Activated B cell treated with CpG ODN at 0.5 μM for 24 hours (primary cell): Measurements from ENCODE around the gene EPO. TPM values are rescaled to one million over a fixed set of nuclear protein-coding genes. Genes with fewer than 3 reads are reported as not detected.
A peak's percentile ranks its signal among the peaks of the same experiment; 100 is the strongest.

ENCODE experiments used
- ATAC-seq: fragments of 200-7000 bp; cut with Tn5 transposase; one replicate; pipeline ENCODE4 v1.10.0; 2021; ENCODE audit warnings: low read depth, mild to moderate bottlenecking, moderate library complexity
- CTCF ChIA-PET: fragments of 350-600 bp; sonication (Branson Sonifier 250); formaldehyde crosslinking; loops from one replicate; lab custom pipeline; 2021; ENCODE audit warnings: antibody characterized with exemption; lab: Charles Lee
- POLR2A ChIA-PET: fragments of 350-600 bp; sonication (Branson Sonifier 250); formaldehyde crosslinking; loops from one replicate; lab custom pipeline; 2021; ENCODE audit warnings: antibody characterized with exemption; lab: Charles Lee
- DNase-seq: peaks from one replicate; pipeline ENCODE4 v3.0.0; 2022
- H3K27ac Mint-ChIP-seq: one replicate; pipeline ENCODE4 v1.8.0; 2020; ENCODE audit warnings: mixed read lengths
- H3K27me3 Mint-ChIP-seq: one replicate; pipeline ENCODE4 v1.8.0; 2021; ENCODE audit warnings: mixed read lengths
- H3K36me3 Mint-ChIP-seq: one replicate; pipeline ENCODE4 v1.8.0; 2021; ENCODE audit warnings: low read depth, mixed read lengths
- H3K4me1 Mint-ChIP-seq: one replicate; pipeline ENCODE4 v1.8.0; 2021; ENCODE audit warnings: mixed read lengths
- H3K4me3 Mint-ChIP-seq: one replicate; pipeline ENCODE4 v1.8.0; 2020; ENCODE audit warnings: mild to moderate bottlenecking, mixed read lengths
- H3K9me3 Mint-ChIP-seq: one replicate; pipeline ENCODE4 v1.8.0; 2020; ENCODE audit warnings: mixed read lengths
- CTCF ChIP-seq: fragments of 200-600 bp; IDR thresholded peaks from one replicate; pipeline ENCODE4 v1.8.0; 2022; ENCODE audit warnings: antibody characterized with exemption, mild to moderate bottlenecking
- intact Hi-C: fragments of 100-400 bp; cut with micrococcal nuclease; formaldehyde crosslinking; loops from one replicate; pipeline ENCODE4 v1.15.1; 2024
- total RNA-seq: library from RNA; stranded (reverse); gene quantifications from 2 replicates; pipeline ENCODE4 v1.2.3, GENCODE V29; 2022

The EPO gene
- total RNA-seq, 1 donor from 2014 or later = not detected

DNA sequence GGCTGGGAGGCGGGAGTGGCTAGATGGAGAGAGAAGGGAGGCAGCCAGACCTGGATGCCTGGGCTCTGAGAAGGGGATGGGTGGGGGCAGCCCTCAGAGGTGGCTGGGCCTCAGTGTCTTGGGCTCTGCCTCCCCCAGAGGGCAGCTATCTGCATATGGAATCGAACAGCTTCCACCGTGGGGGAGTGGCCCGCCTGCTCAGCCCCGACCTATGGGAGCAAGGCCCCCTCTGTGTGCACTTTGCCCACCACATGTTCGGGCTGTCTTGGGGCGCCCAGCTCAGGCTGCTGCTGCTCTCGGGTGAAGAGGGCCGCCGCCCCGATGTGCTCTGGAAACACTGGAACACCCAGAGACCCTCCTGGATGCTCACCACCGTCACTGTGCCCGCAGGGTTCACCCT, 16.4 kb downstream of the EPO start:
- Mint-ChIP-seq H3K36me3 (no peaks in the 10 kb centered on the region), H3K4me3 (no peak overlapping the region), H3K27me3 (peaks cover 4% of the 10 kb centered on the region), H3K9me3 (no peaks in the 10 kb centered on the region), H3K27ac (no peak overlapping the region), H3K4me1 (peaks cover 14% of the 10 kb centered on the region)
- intact Hi-C loops = no loop called here
- POLR2A ChIA-PET = no interaction called here
- CTCF ChIA-PET = no interaction called here
- no peak for DNase-seq
- TF ChIP-seq CTCF = no peak
- no peak for ATAC-seq

GRCh38 chr7:100739934-100740333, 19.7 kb downstream of the EPO start:
- no peaks in the 10 kb centered on the region for H3K27me3 Mint-ChIP-seq
- POLR2A ChIA-PET = no interaction called here
- intact Hi-C loops = no loop called here
- H3K27ac Mint-ChIP-seq = no peak overlapping the region
- H3K9me3 Mint-ChIP-seq = no peaks in the 10 kb centered on the region
- ATAC-seq = no peak
- H3K4me3 Mint-ChIP-seq = no peak overlapping the region
- no peaks in the 10 kb centered on the region for H3K36me3 Mint-ChIP-seq
- DNase-seq = no peak
- no peaks in the 10 kb centered on the region for H3K4me1 Mint-ChIP-seq
- no peak for TF ChIP-seq CTCF
- CTCF ChIA-PET = no interaction called here

GRCh38 chr7:100744605-100745004, 24.3 kb downstream of the EPO start:
- TF ChIP-seq CTCF = no peak
- Mint-ChIP-seq H3K4me3 (peak overlapping the region; percentile 90), H3K36me3 (peaks cover 2% of the 10 kb centered on the region), H3K4me1 (peaks cover 4% of the 10 kb centered on the region), H3K27me3 (peaks cover 10% of the 10 kb centered on the region), H3K9me3 (no peaks in the 10 kb centered on the region), H3K27ac (no peak overlapping the region)
- CTCF ChIA-PET = no interaction called here
- intact Hi-C loops = loop anchor here (5.0 kb wide), 1 partner anchor 43 kb away; no protein-coding TSS in a partner anchor
- ATAC-seq = no peak
- POLR2A ChIA-PET = interaction anchor here (0.9 to 1.5 kb wide), 2 partner anchors 39 to 59 kb away, joined by 5 to 6 read pairs; partner anchors contain the start of gene POP7
- no peak for DNase-seq

DNA sequence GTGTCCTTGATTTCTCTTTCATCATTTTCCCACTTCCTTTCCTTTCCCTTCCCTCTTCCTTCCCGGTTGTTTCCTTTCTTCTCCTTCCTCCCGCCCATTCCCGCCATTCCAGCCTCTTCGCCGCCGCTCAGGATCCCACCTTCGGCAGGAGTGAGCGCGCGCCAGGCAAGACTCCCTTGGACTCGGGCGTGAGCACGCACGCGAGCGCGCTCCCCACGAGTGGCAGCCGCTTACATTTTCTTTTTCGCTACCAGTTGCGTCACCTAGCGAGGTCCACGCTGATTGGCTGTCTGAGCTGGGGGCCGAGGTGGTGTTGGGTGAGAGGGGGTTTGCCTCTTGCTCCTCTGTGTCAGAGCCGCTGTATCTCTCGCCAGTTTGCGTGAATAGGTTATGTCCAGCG, 24.9 kb downstream of the EPO start:
- ATAC-seq = peak; percentile 98
- H3K27ac Mint-ChIP-seq = peak overlapping the region; percentile 87
- ChIA-PET CTCF (no interaction called here), POLR2A (interaction anchor here (0.7 to 1.5 kb wide), 4 partner anchors 9 to 107 kb away, joined by 3 to 6 read pairs (median 5); partner anchors contain the start of genes POP7 and SLC12A9)
- peak overlapping the region; percentile 90 for H3K4me3 Mint-ChIP-seq
- intact Hi-C loops = loop anchor here (5.0 kb wide), 1 partner anchor 42 kb away; no protein-coding TSS in a partner anchor
- H3K4me1 Mint-ChIP-seq = peaks cover 4% of the 10 kb centered on the region
- TF ChIP-seq CTCF = no peak
- H3K27me3 Mint-ChIP-seq = peaks cover 10% of the 10 kb centered on the region
- no peaks in the 10 kb centered on the region for H3K9me3 Mint-ChIP-seq
- peak; percentile 45 for DNase-seq
- H3K36me3 Mint-ChIP-seq = peaks cover 2% of the 10 kb centered on the region

DNA sequence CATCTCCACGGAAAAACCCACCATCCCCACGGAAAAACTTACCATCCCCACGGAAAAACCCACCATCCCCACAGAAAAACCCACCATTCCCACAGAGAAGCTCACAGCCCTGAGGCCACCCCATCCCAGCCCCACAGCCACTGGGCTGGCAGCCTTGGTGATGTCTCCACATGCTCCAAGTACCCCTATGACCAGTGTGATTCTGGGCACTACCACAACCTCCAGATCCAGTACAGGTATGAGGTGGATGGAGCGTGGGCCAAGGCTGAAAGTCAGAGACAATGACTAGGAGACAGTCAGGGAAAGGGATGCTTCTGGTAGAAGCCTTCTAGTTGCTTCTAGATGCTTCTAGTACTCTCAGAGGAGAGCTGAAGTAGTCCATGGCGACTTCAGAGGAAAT, 32.7 kb downstream of the EPO start:
- H3K4me3 Mint-ChIP-seq = no peak overlapping the region
- DNase-seq = no peak
- no peaks in the 10 kb centered on the region for H3K4me1 Mint-ChIP-seq
- POLR2A ChIA-PET = no interaction called here
- TF ChIP-seq CTCF = no peak
- ATAC-seq = no peak
- intact Hi-C loops = no loop called here
- CTCF ChIA-PET = no interaction called here
- H3K27me3 Mint-ChIP-seq = peaks cover 26% of the 10 kb centered on the region
- no peaks in the 10 kb centered on the region for H3K9me3 Mint-ChIP-seq
- no peak overlapping the region for H3K27ac Mint-ChIP-seq
- H3K36me3 Mint-ChIP-seq = no peaks in the 10 kb centered on the region
